SK-N-SH treated with all-trans-retinoic acid at 6 μM for 48 hours (cell line): ENCODE results near the gene MAML3.

Experiments
- ATAC-seq: fragments of 200-7000 bp; cut with Tn5 transposase; 3 replicates; pipeline ENCODE4 v1.9.1; 2020; ENCODE audit warnings: mild to moderate bottlenecking, moderate library complexity
- ARNTL ChIP-seq: fragments of 450-650 bp; formaldehyde crosslinking; IDR thresholded peaks from 2 replicates; pipeline ENCODE4 v1.5.0; 2020; ENCODE audit warnings: low read depth, mild to moderate bottlenecking, moderate library complexity, borderline replicate concordance
- BACH2 ChIP-seq: fragments of 250-450 bp; sonication (Bioruptor Pico); IDR thresholded peaks from 2 replicates; pipeline ENCODE4 v1.9.0; 2021; ENCODE audit warnings: mild to moderate bottlenecking, borderline replicate concordance
- CREB5 ChIP-seq: fragments of 250-450 bp; sonication (Bioruptor Pico); IDR thresholded peaks from 2 replicates; pipeline ENCODE4 v1.5.1; 2020; ENCODE audit warnings: low read depth, mild to moderate bottlenecking, moderate library complexity
- CSDC2 ChIP-seq: fragments of 250-450 bp; sonication (Bioruptor Pico); IDR thresholded peaks from 2 replicates; pipeline ENCODE4 v1.5.0; 2020; ENCODE audit warnings: mild to moderate bottlenecking, moderate library complexity
- ESRRG ChIP-seq: fragments of 250-450 bp; sonication (Bioruptor Pico); IDR thresholded peaks from 2 replicates; pipeline ENCODE4 v1.6.1; 2021; ENCODE audit warnings: mild to moderate bottlenecking
- GLIS3 ChIP-seq: fragments of 250-450 bp; sonication (Bioruptor Pico); IDR thresholded peaks from 2 replicates; pipeline ENCODE4 v1.5.0; 2020; ENCODE audit warnings: mild to moderate bottlenecking, moderate library complexity
- ISL1 ChIP-seq: fragments of 250-450 bp; sonication (Bioruptor Pico); IDR thresholded peaks from 2 replicates; pipeline ENCODE4 v2.1.2; 2022; ENCODE audit warnings: mild to moderate bottlenecking, moderate library complexity
- OSR1 ChIP-seq: fragments of 250-450 bp; sonication (Bioruptor Pico); IDR thresholded peaks from 2 replicates; pipeline ENCODE4 v1.8.0; 2022; ENCODE audit warnings: moderate library complexity, mild to moderate bottlenecking, inconsistent platforms
- POU6F1 ChIP-seq: fragments of 250-450 bp; sonication (Bioruptor Pico); IDR thresholded peaks from 2 replicates; pipeline ENCODE4 v1.8.0; 2021; ENCODE audit warnings: low read depth, mild to moderate bottlenecking, moderate library complexity, borderline replicate concordance
- RARB ChIP-seq: fragments of 250-450 bp; sonication (Bioruptor Pico); IDR thresholded peaks from 2 replicates; pipeline ENCODE4 v1.8.0; 2021; ENCODE audit warnings: mild to moderate bottlenecking, moderate library complexity
- SNAI2 ChIP-seq: fragments of 250-450 bp; sonication (Bioruptor Pico); IDR thresholded peaks from 2 replicates; pipeline ENCODE4 v1.5.0; 2020; ENCODE audit warnings: mild to moderate bottlenecking, moderate library complexity
- TCF4 ChIP-seq: fragments of 250-450 bp; sonication (Bioruptor Pico); IDR thresholded peaks from 2 replicates; pipeline ENCODE4 v1.8.0; 2021; ENCODE audit warnings: mild to moderate bottlenecking, moderate library complexity, borderline replicate concordance
- TOX ChIP-seq: fragments of 250-450 bp; sonication (Bioruptor Pico); IDR thresholded peaks from 2 replicates; pipeline ENCODE4 v1.8.0; 2021; ENCODE audit warnings: mild to moderate bottlenecking, moderate library complexity, borderline replicate concordance
- ZFP3 ChIP-seq: fragments of 250-450 bp; sonication (Bioruptor Pico); IDR thresholded peaks from 2 replicates; pipeline ENCODE4 v1.5.0; 2020; ENCODE audit warnings: mild to moderate bottlenecking, moderate library complexity
- ZFP30 ChIP-seq: fragments of 450-650 bp; formaldehyde crosslinking; IDR thresholded peaks from 2 replicates; pipeline ENCODE4 v1.5.0; 2022; ENCODE audit warnings: mild to moderate bottlenecking, moderate library complexity
- ZNF565 ChIP-seq: fragments of 450-650 bp; formaldehyde crosslinking; conservative IDR thresholded peaks from 2 replicates; pipeline ENCODE4 v1.5.0; 2020; ENCODE audit warnings: low read depth, mild to moderate bottlenecking, moderate library complexity
- ZNF8 ChIP-seq: fragments of 450-650 bp; formaldehyde crosslinking; IDR thresholded peaks from 2 replicates; pipeline ENCODE4 v1.5.0; 2020; ENCODE audit warnings: mild to moderate bottlenecking, moderate library complexity
- TF ChIP-seq, protein P1 (sequence below): fragments of 250-450 bp; sonication (Bioruptor Pico); IDR thresholded peaks from 2 replicates; pipeline ENCODE4 v1.5.1; 2021; ENCODE audit warnings: mild to moderate bottlenecking, moderate library complexity
- TF ChIP-seq, protein P2 (sequence below): fragments of 250-450 bp; sonication (Bioruptor Pico); IDR thresholded peaks from 2 replicates; pipeline ENCODE4 v1.5.0; 2020; ENCODE audit warnings: mild to moderate bottlenecking, moderate library complexity

The MAML3 gene

DNA sequence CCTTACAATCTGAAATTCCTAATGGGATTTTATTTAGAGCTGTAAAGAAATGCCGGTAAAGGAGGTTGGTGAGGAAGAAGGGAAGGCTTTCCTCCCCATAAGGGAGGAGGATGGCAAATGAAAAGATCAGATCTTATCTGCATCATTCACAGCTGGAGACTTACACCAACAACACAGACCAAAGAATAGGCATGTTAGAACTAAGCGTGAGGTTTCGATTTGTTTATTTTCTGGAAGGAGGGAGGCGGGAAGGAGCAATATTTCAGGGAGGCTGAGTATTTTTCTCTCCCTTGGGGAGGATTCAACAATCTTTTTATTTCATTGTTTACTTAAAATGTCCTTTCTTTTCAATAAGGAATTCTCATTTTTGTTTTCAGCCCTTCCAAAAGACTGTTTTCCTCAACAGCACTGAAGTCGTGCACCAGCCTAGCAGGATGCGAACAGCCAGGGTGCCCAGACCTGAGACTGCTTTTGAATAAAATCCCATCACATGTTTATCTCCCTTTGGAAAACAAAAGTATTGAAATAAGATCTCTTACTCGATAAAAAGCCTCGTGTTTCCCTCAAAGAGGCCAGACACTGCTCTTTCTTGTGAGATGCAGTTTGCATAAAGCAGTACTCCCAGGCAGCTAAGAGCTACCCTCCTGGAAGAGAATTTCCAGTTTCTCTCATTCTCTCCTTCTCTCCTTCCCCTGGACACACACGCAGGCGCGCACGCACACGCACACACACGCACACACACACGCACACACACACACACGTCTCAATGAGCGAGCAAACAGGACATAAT lies 252.3 kb downstream of the MAML3 start:
- TF ChIP-seq CREB5 (CRISPR knock-in tag): no peak
- TF ChIP-seq, protein P1, sequence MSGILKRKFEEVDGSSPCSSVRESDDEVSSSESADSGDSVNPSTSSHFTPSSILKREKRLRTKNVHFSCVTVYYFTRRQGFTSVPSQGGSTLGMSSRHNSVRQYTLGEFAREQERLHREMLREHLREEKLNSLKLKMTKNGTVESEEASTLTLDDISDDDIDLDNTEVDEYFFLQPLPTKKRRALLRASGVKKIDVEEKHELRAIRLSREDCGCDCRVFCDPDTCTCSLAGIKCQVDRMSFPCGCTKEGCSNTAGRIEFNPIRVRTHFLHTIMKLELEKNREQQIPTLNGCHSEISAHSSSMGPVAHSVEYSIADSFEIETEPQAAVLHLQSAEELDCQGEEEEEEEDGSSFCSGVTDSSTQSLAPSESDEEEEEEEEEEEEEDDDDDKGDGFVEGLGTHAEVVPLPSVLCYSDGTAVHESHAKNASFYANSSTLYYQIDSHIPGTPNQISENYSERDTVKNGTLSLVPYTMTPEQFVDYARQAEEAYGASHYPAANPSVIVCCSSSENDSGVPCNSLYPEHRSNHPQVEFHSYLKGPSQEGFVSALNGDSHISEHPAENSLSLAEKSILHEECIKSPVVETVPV (CRISPR knock-in tag): no peak
- no peak for TF ChIP-seq POU6F1 (CRISPR knock-in tag)
- TF ChIP-seq BACH2 (CRISPR knock-in tag): no peak
- TF ChIP-seq CSDC2 (CRISPR knock-in tag): no peak
- TF ChIP-seq TCF4 (CRISPR knock-in tag): no peak
- TF ChIP-seq ZFP3 (CRISPR knock-in tag): no peak
- TF ChIP-seq GLIS3 (CRISPR knock-in tag): no peak
- TF ChIP-seq TOX (CRISPR knock-in tag): no peak
- TF ChIP-seq ISL1 (CRISPR knock-in tag): no peak
- TF ChIP-seq, protein P2, sequence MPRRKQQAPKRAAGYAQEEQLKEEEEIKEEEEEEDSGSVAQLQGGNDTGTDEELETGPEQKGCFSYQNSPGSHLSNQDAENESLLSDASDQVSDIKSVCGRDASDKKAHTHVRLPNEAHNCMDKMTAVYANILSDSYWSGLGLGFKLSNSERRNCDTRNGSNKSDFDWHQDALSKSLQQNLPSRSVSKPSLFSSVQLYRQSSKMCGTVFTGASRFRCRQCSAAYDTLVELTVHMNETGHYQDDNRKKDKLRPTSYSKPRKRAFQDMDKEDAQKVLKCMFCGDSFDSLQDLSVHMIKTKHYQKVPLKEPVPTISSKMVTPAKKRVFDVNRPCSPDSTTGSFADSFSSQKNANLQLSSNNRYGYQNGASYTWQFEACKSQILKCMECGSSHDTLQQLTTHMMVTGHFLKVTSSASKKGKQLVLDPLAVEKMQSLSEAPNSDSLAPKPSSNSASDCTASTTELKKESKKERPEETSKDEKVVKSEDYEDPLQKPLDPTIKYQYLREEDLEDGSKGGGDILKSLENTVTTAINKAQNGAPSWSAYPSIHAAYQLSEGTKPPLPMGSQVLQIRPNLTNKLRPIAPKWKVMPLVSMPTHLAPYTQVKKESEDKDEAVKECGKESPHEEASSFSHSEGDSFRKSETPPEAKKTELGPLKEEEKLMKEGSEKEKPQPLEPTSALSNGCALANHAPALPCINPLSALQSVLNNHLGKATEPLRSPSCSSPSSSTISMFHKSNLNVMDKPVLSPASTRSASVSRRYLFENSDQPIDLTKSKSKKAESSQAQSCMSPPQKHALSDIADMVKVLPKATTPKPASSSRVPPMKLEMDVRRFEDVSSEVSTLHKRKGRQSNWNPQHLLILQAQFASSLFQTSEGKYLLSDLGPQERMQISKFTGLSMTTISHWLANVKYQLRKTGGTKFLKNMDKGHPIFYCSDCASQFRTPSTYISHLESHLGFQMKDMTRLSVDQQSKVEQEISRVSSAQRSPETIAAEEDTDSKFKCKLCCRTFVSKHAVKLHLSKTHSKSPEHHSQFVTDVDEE: no peak
- TF ChIP-seq ESRRG (CRISPR knock-in tag): no peak
- TF ChIP-seq RARB (CRISPR knock-in tag): no peak
- TF ChIP-seq ZNF565 (CRISPR knock-in tag): no peak
- TF ChIP-seq SNAI2 (CRISPR knock-in tag): no peak
- TF ChIP-seq OSR1 (CRISPR knock-in tag): no peak
- peak; percentile 70 for ATAC-seq

- peak; percentile 47 for ATAC-seq
- TF ChIP-seq GLIS3 (CRISPR knock-in tag): no peak
- no peak for TF ChIP-seq ZNF8 (CRISPR knock-in tag)
- no peak for TF ChIP-seq ZFP30 (CRISPR knock-in tag)
- TF ChIP-seq ESRRG (CRISPR knock-in tag): no peak
- TF ChIP-seq TCF4 (CRISPR knock-in tag): no peak
- no peak for TF ChIP-seq ARNTL
- TF ChIP-seq, protein P1 (CRISPR knock-in tag): no peak
- no peak for TF ChIP-seq POU6F1 (CRISPR knock-in tag)
- no peak for TF ChIP-seq RARB (CRISPR knock-in tag)
- no peak for TF ChIP-seq ZNF565 (CRISPR knock-in tag)
- TF ChIP-seq OSR1 (CRISPR knock-in tag): no peak
- TF ChIP-seq, all 23 proteins: peak for 0
Measured at GRCh38 chr4:139900964-139901376, 253.0 kb downstream of the MAML3 start.
